ENCODE measurements around the gene MBTD1.
A peak's percentile ranks its signal among the peaks of the same experiment; 100 is the strongest.
"Not testable (repeated sequence)": the region's sequence is repeated elsewhere in the genome, so short reads cannot be mapped to it uniquely, and the experiment has no call there.

MBTD1 gene

DNA sequence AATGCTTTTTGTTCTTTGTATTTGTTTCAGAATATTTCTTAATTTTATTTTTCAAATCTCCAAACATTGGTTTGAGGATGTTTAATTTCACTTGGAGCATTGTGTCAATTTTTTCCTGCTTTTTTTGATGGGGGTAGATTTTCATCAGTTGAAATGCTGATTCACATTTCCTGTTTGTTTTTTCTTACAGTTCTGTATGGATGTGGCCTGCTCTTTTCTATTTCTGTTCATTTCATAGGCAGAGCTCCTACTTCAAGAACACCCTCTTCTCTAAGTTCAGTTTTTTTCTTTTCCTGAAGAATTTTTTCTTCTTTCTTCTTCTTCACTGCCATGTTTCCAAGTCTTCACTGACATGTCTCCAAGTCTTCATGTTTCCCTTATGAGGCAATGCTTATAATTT, 8.8 kb downstream of the MBTD1 start:
- DNase-seq, result no peak

DNA sequence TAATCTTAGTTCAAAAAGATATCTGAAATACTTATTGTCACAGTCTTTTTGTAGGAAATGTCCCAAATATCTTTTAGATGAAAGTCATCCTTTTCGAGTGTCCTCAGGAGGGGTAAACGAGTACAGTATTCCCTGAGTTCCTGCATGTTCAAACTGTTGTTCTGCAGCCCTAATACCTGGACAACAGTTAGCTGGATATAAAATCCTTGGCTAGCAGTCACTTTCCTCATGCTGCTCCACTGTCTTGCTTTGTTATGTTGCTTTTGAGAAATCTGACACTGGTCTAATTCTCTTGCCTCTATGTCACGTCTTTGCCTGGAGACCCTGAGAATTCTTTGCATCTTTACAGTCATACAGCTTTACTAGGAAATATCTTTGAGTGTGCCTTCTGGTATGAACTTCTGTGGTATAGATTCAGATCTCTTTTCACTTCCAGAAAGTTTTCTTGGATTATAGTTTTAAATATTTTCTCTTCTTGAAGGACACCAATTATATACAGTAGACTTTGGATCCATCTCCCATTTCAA, 9.5 kb downstream of the MBTD1 start:
- no peak for DNase-seq

DNA sequence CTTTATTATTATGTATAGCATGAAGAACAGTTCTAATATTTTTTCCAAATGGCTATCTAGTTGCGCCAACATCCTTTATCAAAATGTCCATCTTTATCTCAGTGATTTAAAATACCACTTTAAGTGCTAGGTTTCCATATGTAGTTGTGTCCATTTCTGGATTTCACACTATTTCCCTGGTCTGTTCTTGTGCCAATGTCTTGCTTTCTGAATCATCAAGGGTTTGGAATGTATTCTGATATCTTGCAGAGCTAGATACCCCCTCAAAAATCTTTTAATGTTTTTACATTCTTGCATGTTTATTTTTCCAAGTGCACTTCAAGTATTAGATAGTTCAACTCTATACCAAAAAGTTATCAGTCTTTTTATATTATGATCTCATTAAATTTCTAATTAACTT, 14.3 kb downstream of the MBTD1 start:
- DNase-seq, result no peak

DNA sequence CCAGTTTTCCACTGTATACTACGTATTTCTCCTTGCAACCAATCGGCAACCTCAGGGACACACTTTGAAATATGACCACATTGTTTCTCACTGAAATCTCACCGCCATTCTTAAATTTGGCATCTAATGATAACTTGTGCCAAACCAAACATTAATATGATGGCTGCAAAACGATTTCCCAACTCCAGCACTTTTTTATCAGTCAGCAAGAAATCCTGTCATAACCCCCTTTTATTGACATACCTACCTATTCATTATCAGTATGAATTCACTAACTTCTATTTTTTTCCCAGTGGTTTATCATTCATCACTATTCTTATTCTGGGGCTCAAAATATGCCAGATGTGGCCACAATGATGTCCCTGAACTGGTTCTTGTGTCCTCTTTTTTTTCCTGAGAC, 15.8 kb downstream of the MBTD1 start:
- DNase-seq, result no peak

DNA sequence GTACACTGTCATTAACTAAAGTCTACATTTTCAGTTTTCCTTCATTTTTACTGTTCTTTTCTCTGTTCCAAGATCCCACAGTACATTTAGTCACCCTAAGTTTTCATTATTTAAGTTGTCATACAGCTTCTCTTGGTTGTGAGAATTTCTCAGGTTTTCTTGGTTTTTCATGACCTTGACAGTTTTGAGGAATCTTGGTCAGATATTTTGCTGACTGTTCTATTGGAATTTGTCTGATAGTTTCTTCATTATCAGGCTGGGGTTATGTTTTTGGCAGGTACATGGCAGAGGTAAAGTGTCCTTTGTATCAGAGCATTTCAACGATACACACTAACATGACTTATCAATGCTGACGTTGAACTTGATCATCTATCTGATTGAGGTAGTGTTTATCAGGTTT, 19.6 kb downstream of the MBTD1 start:
- DNase-seq, result no peak

DNA sequence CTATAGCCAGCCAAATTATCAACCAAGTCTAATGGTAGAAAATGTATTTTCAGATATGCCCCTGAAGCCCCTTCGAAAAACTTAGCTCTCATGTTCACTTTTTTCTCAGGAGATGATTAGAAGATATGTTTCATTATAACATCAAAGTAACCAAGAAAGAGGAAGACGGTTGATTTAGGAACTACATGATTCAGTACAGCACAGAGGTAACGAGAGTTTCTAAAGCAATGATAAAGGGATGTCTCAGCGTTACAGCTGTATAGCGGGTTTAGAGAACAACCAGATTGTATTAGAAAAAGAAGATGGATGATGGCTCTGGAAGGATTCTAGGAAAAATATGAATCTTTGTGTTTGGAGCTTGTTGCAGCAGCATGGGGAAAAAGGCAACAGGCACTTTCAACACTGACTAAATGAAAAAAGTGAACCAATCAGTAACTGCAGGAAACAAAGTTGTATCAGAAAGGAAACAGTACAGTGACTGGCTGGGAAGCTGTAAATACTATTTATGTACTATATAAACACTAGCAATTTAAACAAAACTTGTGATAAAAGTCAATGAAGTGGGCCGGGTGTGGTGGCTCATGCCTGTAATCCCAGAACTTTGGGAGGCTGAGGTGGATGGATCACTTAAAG, 21.5 kb downstream of the MBTD1 start:
- no peak for DNase-seq

DNA sequence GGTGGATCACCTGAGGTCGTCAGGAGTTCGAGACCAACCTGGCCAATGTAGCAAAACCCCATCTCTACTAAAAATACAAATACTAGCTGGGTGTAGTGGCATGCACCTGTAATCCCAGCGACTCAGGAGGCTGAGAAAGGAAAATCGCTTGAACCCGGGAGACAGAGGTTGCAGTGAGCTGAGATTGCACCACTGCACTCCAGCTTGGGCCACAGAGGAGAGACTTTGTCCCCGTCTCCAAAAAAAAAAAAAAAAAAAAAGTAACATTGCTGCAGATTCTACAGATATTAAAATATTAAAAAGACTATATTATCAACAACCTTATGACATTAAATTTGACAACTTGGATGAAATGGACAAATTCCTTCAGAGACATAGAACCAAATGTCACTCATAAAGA, 25.7 kb downstream of the MBTD1 start:
- DNase-seq, result no peak

DNA sequence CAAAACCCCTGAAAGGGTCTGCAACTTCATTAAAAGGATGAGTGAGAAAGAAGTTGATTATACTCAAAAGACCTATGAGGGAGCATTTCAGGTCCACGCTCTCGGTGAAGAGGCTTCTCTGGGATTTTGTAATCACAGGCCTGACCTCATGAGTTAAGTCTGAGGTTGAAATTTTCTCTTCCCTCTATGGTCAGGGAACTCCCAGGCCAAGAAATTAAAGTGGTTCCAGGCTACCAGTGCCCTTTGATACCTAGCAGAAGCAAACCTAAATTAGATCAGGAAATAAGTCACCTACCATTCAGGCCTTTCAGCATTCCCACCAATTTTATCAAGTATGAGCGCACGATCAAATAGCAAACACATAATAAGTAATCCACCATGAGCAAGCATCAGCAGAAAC, 27.9 kb downstream of the MBTD1 start:
- DNase-seq, result no peak

DNA sequence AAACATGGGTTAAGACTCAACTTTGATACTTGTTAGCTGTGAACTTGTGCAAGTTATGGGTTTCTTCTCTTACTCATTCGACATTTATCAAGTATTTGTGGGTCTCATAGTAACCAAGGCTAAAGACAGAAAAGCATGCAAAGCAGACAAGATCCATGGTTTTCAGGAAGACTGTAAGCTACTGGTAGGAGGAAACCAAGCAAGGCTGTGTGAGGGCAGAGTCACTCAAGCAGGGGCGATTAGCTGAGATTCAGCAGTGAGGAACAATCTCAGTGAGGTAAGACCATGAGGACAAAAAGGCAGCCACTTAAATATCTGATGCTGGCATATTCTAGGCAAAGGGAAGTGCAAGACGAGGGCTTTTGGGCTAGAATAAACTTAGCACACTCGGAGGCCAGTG, 29.5 kb downstream of the MBTD1 start:
- no peak for DNase-seq

DNA sequence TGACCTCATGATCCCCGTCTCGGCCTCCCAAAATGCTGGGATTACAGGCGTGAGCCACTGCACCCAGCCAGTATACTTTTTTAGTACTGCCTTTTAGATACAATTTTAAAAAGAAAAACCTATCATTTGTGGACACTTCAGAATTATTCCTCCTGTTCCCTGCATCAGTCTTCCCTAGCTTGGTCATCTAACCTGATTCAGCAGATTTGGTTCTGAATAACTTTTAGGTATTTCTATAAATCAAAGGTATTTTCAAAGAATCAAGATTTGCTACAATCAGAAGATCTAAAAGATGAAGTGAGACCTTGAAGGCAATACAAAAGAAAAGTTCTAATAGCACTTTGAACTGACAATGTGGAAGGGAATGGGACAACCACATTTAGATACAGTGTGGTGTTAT, 30.0 kb downstream of the MBTD1 start:
- no peak for DNase-seq

DNA sequence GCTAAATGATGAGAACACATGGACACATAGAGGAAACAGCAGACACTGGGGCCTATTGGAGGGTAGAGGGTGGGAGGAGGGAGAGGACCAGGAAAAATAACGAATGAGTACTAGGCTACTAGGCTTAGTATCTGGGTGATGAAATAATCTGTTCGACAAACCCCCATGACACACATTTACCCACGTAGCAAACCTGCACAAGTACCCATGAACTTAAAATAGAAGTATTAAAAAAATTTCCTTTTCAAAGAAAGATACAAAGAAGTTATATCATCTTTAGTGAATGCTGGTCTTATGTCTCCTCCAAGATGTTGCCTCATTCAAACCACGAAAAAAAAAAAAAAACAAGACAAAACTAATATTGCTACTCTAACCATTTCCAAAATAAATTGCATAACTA, 31.7 kb downstream of the MBTD1 start:
- no peak for DNase-seq

DNA sequence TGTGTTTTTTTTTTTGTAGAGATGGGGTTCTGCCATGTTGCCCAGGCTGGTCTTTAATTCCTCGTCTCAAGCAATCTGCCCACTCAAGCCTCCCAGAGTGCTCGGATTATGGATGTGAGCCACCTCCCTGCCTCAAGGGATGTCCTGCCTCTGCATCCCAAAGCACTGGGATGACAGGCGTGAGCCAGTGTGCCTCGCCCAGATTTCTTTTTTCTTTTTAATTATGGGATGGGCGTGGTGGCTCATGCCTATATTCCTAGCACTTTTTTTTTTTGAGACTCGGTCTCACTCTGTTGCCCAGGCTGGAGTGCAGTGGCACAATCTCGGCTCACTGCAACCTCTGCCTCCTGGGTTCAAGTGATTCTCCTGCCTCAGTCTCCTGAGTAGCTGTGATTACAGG, 34.3 kb downstream of the MBTD1 start:
- not testable (repeated sequence) for DNase-seq

DNA sequence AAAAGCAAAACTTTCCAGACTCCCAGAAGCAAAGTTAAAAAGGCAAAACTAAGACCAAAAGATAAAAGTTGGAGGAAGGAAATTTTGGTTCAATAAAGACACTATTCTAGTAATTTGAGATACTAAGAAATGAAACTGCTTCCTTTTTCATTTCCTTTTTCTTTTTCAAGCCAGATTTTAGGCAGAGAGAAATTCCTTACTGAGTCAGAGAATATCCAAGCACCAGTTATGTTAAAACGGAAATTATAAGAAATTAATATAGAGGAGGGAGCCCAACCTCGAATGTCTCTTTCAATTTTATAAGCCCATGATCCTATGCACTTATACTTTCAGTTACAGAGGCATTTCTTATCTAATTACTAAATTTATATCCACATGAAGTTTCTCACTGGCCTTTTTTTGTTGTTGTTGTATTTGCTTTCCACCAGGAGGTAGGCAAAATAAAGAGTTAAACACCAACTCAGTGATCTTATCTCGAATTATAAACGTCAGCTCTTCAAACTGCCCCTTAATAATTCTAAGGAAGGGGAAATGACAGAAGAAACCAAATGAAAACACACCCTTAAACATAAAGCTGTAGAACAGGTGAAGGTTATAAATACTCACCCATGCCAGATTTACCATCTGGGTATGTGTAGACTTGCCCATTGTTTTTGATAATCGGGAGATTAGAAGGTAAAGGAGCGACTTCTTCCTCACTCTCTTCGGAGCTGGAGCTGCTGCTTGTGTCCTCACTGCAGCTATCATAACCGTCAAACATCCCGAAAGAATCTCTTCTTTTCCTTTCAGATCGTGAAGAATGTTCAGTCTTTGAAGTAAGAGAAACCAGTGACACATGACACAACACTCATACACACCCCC, 35.2 kb downstream of the MBTD1 start:
- no peak for DNase-seq

DNA sequence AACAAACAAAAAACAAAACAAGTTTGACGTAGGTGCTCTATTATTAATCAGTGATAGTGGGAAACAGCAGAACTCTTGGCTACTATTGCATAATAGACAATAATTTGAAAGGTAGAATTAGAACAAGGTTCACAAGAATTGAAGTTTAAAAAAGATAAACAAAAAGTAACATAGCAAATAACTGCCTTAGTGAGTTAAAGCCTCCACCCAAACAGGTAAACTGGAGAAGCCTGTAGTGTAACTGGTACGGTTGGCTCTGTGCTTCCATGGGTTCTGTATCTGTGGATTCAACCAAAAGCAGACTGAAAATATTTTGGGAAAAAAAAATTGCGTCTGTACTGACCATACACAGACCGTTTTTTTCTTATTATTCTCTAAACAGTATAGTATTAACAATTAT, 38.5 kb downstream of the MBTD1 start:
- DNase-seq, result no peak

DNA sequence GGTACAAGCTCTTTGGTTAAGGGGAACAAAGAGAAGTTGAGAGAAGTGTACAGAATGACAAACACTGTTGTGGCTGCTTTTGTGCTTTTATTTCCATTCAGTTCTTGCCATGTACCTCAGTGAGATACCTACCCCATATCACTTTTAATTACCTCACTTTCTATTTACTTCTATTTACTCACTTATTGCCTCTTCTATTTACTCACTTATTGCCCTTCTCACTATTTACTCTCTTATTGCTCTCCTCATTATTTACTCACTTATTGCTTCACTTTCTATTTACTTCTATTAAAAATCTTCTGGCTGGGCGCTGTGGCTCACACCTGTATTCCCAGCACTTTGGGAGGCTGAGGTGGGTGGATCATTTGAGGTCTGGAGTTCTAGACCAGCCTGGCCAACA, 41.9 kb downstream of the MBTD1 start:
- no peak for DNase-seq

DNA sequence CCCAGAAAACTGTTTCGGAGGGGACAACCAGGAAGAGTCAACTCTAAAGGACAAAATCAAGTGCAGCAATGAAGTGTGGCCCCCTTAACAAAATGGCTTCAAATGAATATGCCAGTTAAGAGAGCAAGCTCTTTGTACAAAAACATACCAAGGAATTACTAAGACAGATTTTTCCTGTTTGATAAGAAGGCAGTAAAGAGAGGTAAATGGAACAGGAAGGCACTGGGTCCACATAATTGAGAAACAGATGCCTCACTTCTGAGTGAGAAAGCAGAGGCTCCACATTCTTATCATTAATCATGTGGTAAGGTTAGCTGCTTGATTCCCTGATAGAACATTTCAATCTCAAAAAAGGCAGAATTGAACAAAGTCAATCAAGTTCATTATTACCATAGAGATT, 44.9 kb downstream of the MBTD1 start:
- no peak for DNase-seq

DNA sequence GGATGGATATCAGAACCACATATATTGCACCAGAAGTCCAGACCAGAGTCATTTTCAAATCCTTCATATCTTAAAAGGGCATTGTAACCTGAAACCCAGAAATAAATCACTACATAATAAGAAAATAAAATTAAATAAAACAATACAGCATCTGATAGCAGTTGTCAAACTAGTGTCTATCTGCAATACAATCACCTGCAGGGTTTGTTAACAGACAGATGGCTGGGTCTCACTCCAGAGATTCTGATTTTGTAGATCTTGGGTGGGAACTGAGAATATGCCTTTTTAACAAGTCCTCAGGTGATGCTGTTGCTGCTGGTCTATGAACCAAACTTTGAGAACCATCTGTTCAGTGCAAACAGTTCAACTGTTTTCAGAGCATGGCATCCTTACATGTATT, 56.0 kb downstream of the MBTD1 start:
- DNase-seq, result no peak

DNA sequence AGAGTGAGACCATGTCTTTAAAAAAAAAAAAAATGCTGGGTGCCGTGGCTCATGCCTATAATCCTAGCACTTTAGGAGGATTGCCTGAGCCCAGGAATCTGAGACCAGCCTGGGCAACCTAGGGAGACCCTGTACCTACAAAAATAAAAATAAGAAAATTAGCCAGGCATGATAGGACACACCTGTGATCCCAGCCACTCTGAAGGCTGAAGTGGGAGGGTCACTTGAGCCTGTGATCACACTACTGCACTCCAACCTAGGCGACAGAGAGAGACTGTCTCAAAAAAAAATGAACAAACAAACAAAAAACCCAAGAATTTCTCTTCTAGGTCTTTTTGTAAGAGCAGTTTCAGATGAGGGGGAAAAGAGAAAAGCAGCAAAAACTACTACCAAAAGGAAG, 59.0 kb downstream of the MBTD1 start:
- no peak for DNase-seq

DNA sequence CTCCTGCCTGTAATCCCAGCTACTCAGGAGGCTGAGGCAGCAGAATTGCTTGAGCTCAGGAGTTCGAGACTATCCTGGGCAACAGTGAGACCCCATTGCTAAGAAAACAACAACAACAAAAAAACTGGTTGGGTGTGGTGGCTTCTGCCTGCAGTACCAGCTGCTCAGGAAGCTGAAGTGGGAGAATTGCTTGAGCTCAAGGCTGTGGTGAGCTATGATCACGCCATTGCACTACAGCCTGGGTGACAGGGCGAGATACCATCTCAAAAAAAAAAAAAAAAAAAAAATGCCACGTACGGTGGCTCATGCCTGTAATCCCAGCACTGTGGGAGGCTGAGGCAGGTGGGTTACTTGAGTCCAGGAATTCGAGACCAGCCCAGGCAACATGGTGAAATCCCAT, 59.6 kb downstream of the MBTD1 start:
- peak; percentile 39 for DNase-seq

DNA sequence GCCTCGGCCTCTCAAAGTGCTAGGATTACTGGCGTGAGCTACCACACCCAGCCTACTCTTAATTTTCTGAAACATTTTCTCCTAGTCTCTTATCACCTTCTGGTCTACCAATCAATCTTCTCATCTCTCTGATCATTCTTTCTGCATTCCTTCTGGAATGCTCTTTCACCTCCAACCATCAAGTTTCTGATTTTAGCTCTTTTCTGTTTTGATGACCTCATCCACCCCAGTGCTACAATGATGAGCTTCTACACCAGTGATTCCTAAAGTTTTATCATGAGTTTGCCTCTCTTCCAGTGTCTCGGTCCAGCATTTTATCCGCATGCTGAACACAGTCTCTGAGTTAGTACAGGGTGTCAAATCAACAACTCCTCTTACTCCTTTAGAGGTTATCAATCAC, 62.1 kb downstream of the MBTD1 start:
- no peak for DNase-seq

DNA sequence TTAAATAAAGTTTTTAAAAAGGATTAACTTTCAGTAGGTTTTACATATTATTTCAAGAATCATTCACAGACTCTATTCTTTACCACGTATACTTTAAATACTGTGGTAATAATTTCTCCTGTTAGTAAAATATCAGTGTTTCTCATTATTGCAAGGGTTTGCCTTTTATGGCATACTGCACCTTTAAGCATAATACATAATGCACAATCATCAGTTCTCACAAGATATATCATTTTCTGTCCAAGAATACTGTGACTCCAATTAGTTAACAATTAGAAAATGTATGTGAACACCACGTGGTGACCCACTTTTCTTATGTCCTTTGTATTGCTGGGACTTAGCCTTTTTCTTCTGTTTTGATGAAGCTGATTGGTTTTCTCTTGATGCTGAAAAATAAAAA, 68.0 kb downstream of the MBTD1 start:
- DNase-seq, result no peak

DNA sequence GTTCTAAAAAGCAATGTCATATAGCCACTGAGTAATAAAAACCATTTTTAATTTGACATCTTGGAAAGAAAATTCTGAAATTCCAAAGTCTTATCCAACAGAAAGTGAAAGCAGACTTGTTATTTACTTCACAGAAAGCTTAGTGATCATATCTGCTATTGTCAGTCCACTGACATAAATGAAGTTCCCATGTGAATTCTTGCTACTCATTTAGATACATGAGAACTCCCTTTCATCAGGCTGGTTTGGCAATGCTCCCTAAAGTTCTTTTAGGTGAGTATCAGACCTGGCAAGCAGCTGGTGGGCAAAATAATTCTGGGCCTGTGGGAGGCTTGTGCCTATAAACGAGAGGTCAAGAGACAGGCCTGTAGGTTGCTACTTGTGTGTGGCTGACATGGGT, 70.2 kb downstream of the MBTD1 start:
- no peak for DNase-seq

DNA sequence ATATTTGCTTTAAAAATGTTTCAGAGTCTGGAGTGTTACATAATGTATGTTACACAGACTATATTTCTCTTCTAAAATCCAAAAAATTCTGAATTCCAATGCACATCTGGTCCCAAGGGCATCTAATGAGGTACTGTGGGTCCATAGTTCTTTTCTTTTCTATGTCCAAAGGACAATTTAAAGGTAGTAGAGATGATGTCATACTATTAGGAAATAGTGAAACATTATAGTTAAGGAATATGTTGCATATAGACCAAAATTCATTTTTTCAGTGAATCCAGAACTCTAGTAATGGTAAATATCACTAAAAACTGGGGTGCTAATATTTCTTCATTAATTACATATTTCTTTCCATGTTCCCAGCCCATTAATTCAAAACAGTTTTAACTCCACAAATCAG, 70.7 kb downstream of the MBTD1 start:
- no peak for DNase-seq

DNA sequence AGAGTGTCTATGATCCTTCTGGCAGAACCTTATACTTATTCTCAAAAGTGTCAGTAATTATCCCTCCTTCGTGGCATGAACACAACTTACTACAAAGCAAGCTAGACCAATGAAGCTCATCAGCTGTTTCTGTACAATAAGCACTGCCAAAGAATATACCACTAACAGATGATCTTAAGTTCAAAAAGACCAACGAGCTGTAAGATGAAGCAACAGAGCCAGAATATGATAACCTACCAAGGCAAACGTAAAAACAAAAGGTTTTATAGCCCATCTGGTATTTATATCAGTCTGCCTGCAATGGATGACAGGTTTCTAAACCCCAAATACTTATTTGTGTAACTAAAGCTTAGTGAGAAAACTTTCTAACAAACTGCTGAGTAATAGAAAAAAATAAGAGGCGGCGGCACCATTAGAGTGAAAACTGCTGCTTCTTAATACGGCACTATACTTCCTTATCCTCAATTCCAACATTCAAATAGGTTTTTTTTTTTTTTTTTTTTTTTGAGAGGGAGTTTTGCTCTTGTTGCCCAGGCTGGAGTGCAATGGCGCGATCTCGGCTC, 71.5 kb downstream of the MBTD1 start:
- no peak for DNase-seq

Data from CD4-positive, alpha-beta T cell treated with Interleukin-17A for 1 hour (primary cell).